Stimulated activated CD4-positive, alpha-beta T cell treated with anti-CD3 and anti-CD28 coated beads, Interleukin-2, amount 100 ng/mL, for 4 hours (primary cell): ENCODE results near the gene PLIN4.
A peak's percentile ranks its signal among the peaks of the same experiment; 100 is the strongest.

ENCODE experiments used
- DNase-seq: peaks from one replicate; pipeline ENCODE4 v3.0.0-alpha.2; 2020; ENCODE audit warnings: low read depth

Gene PLIN4

DNA sequence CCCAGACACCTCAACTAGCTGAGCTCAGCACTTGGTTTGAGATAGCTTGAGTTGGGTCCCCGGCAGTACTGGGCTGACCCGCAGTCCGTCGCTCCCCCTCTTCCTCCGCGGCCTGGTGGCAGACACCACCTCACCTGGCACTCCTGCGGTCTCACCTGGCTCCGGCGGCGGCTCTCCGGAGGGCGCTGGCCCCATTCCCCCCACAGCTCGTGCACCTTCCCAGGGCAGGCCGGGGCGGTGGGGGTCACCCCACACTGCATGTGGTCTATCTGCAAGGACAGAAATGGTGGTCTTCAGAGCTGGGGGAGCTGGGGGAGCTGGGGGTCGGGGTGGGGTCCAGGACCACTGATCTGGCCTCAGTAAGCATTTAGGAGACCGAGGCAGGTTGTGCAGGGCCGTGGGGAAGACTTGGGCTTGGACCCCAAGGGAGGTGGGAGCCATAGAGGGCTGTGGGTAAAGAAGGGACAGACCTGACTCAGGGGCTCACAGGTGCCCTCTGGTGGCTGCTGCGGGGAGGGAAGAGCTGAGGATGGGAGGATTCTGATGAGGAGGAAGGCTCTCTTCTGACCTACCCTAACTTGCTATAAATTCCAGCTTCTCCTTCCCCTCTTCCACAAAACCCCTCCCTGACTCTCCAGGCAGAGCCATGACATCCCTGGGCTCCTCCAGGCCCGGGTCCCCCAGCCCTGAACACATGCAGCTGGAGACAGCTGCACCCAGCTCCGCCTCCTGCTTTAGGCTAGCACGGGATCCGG lies 6.7 kb upstream of the PLIN4 start:
- peak; percentile 53 for DNase-seq

- no peak for DNase-seq
These were observed 5.2 kb upstream of the PLIN4 start for GRCh38 chr19:4523306-4524110.

- DNase-seq = no peak
These were observed 4.2 kb upstream of the PLIN4 start for GRCh38 chr19:4522291-4523002.

- no peak for DNase-seq
These were observed 3.6 kb upstream of the PLIN4 start for GRCh38 chr19:4521888-4522242.

- DNase-seq = no peak
These were observed 3.0 kb upstream of the PLIN4 start for GRCh38 chr19:4521170-4521887.

DNA sequence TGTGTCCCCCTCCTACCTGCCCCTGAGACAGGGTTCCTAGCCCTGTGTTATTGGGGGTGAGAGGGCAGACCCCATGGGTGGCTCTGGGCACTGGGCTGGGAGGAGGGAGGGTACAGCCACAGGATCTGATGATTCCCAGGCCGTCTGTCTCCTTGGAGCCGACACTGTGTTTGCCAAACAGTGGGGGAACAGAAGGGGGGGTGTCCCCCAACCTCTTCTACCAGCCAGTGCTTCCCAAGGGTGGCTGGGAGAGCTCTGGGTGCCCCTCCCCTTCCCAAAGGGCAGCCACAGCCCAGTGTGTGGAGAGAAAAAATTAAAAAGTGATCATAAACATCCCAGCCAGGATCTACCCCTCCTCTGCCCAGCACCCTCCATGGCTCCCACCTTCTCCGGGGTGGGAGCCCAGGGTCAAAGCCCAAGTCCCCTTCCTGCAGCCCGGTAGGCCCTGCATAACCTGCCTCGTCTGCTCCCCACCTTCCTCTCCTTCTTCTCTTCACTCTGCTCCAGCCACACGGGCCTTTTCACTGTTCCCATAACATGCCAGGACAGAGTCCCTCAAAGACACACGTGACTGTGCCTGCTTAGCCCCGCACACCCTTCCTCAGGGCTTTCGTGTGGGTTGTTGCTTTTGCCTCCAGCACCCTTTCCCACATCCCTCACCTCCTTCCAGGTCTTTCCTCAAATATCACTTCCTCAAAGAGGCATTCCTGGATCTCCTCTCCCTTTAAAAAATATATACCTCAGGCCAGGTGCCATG lies 1.4 kb upstream of the PLIN4 start:
- DNase-seq = no peak

DNA sequence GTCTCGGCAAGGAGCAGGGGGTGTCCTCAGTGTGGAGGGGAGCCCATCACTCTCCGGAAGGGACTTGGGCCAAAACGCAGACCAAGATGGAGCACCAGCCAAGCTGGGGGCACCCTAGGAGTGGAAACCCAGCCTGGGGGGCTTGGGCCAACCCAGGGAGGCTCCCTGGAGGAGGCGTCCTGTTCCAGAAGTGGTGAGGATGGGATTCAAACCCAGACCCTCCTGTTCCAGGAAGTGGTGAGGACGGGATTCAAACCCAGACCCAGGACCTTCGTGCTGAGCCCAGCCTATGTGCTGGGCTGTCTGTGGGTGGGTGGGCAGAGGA lies 848 bp upstream of the PLIN4 start:
- DNase-seq = no peak

DNA sequence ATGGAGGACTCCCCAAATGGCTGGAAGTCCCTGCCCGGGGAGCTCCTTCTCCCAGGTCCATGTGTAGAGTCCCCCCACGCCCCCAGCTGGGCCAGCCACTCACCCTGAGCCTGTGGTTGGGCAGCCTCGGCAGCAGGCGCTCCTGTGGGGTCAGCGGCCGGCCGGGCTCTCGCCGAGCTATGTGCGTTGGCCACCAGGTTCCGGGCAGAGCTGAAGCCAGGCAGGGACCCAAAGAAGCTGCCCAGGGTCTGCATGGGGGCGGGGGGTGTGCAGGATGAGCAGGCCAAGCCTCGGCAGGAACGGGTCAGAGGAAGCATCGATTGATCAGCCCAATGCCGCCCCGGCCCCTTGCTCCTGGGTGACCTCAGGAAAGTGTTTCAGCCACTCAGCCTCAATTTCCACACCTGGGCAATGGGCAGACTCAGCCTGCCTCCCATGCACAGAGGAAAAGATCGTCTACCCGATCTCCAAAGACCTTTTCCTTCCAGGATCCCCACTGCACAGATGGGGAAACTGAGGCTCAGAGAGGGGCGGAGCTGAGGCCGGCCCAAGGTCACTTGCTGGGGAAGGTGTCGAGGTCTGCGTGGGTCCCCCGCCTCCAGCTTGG lies 732 bp downstream of the PLIN4 start:
- no peak for DNase-seq

DNA sequence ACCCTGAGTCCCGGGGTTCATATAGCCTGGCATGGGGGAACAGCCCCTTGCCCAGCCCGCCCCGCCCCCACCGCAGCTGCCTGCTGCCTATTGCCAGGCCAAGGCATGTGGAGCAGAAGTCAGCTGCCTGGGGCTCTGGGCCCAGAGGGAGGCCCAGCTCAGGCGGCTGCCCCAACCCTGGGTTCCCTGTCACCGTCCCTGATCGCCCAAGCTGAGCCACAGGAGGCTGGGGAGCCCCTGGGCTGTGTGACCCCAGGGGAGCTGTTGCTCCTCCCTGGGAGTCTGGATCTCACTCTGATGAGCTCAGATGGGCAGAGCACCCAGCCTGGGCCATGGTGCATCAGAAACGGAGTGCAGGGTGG lies 1.4 kb downstream of the PLIN4 start:
- DNase-seq = no peak

DNA sequence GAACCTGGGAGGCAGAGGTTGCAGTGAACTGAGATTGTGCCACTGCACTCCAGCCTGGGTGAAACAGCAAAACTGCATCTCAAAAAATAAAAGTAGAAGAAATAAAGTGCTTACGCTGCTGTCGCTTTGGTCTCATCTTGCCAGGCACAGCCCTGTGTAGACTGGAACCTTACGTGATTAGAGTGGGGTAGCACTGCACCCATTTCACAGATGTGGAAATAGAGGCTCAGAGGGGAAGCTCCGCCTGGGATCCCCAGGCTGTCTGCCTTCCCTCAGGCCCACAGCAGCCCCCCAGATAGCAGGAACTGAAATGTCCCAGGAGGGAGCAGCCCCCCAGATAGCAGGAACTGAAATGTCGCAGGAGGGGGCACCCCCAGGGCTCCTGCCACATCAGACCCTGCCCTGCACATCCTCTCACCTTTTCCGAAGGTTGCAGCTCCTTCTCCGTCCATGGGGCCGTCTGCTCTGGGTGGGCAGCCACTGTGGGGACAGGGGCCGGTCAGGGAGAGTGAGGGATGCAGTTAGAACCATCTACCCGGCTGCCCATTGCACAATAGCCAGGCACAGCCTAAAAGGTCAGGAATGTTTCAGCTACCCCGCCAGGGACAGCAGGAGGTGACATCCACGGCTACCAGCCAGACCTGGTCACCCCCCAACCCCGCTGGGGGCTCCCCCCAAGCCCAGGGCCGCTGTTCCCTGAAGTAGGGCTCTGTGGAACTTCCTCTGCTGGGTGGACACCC lies 1.9 kb downstream of the PLIN4 start:
- no peak for DNase-seq

DNA sequence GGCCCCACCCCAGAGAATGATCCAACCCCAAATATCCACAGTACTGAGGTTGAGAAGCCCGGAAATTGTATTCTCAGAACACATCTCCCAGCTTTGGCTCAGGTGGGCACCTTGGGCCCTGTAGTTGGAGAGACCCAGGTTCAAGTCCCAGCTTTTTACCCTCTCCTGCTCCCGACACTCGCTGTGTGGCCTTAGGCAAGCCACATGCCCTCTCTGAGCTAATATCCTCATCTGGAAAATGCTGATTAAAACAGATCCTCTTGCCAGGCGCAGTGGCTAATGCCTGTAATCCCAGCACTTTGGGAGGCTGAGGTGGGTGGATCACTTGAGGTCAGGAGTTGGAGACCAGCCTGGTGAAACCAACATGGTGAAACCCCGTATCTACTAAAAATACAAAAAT lies 2.6 kb downstream of the PLIN4 start:
- no peak for DNase-seq

GRCh38 chr19:4513248-4513647 lies 5.0 kb downstream of the PLIN4 start:
- no peak for DNase-seq

GRCh38 chr19:4512070-4512469 lies 6.2 kb downstream of the PLIN4 start:
- no peak for DNase-seq

- no peak for DNase-seq
These were observed 6.8 kb downstream of the PLIN4 start for GRCh38 chr19:4511300-4512054.

GRCh38 chr19:4510435-4511255 lies 7.6 kb downstream of the PLIN4 start:
- DNase-seq = no peak

- DNase-seq = no peak
These were observed 9.6 kb downstream of the PLIN4 start for GRCh38 chr19:4508698-4509097.

DNA sequence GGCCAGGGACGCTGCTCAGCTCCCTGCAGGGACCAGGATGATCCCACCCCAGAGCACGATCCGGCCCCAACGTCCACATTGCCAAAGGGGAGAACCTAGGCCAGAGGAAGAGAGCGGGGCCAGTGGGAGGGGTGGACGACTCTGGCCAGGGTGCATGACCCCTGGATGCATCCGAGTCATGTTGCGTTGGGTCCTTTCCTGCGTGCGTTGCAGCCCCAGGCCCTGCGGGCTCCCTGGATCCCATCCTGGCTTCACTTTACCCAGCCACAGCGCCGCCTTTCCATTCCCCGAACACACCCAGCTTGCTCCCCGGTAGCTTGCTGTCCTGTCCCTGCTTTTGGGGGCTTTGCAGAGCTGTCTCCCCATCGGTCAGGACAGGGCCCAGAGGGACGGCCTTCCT lies 10.5 kb downstream of the PLIN4 start:
- no peak for DNase-seq

GRCh38 chr19:4507150-4507452 lies 11.2 kb downstream of the PLIN4 start:
- DNase-seq = no peak

GRCh38 chr19:4506449-4507149 lies 11.7 kb downstream of the PLIN4 start:
- DNase-seq = no peak
